Liver (tissue), 9 donors: Measurements from ENCODE around the gene SLC24A4. TPM values are rescaled to one million over a fixed set of nuclear protein-coding genes. Genes with fewer than 3 reads are reported as not detected.

Source experiments
- DNase-seq: peaks from one replicate; pipeline ENCODE4 v3.0.0-alpha.2; 2017; ENCODE audit warnings: low spot score
- H3K27ac ChIP-seq, 2 donors: one replicate each; pipeline ENCODE4 v1.7.0; 2013; ENCODE audit warnings: inconsistent platforms in 2 of 2, low read length in 2 of 2, control low read depth in 1 of 2, low read depth in 1 of 2, mild to moderate bottlenecking in 1 of 2
- H3K27me3 ChIP-seq, 4 donors: one replicate each; pipeline versions ENCODE4 v1.6.1 to v1.7.0; 2013; ENCODE audit warnings: low read length in 3 of 4, inconsistent platforms in 1 of 4, mild to moderate bottlenecking in 1 of 4, moderate library complexity in 1 of 4; ENCODE audit not compliant: control insufficient read depth in 4 of 4, insufficient read depth in 4 of 4
- H3K36me3 ChIP-seq, 4 donors: one replicate each; pipeline versions ENCODE4 v1.6.1 to v1.7.0; 2013; ENCODE audit warnings: low read length in 3 of 4, mild to moderate bottlenecking in 3 of 4, low read depth in 1 of 4, moderate library complexity in 1 of 4; ENCODE audit not compliant: control insufficient read depth in 4 of 4, insufficient read depth in 3 of 4
- H3K4me1 ChIP-seq, 4 donors: one replicate each; pipeline versions ENCODE4 v1.6.1 to v1.7.0; 2013; ENCODE audit warnings: low read length in 3 of 4, mild to moderate bottlenecking in 3 of 4, moderate library complexity in 1 of 4; ENCODE audit not compliant: control insufficient read depth in 4 of 4, insufficient read depth in 4 of 4
- H3K4me3 ChIP-seq, 3 donors: one replicate each; pipeline versions ENCODE4 v1.6.1 to v1.7.0; 2013; ENCODE audit warnings: low read length in 3 of 3, control low read depth in 1 of 3, low read depth in 1 of 3, mild to moderate bottlenecking in 1 of 3
- H3K9ac ChIP-seq, 2 donors: one replicate each; pipeline ENCODE4 v1.7.0; 2013; ENCODE audit warnings: low read length in 2 of 2, mild to moderate bottlenecking in 2 of 2, moderate library complexity in 2 of 2, control low read depth in 1 of 2, low read depth in 1 of 2
- H3K9me3 ChIP-seq, 4 donors: one replicate each; pipeline versions ENCODE4 v1.6.1 to v1.7.0; 2013; ENCODE audit warnings: low read length in 3 of 4; ENCODE audit not compliant: control insufficient read depth in 4 of 4
- FOXA1 ChIP-seq: IDR thresholded peaks from 2 replicates; pipeline ENCODE4 v1.6.1; 2016; ENCODE audit warnings: antibody characterized with exemption
- FOXA2 ChIP-seq: IDR thresholded peaks from 2 replicates; pipeline ENCODE4 v1.6.1; 2016; ENCODE audit warnings: antibody characterized with exemption
- GABPA ChIP-seq, 2 donors: IDR thresholded peaks in 1 of 2; conservative IDR thresholded peaks in 1 of 2; 2 replicates each; pipeline ENCODE4 v1.6.1; 2016; ENCODE audit warnings: antibody characterized with exemption in 2 of 2, mild to moderate bottlenecking in 1 of 2, moderate library complexity in 1 of 2
- HNF4A ChIP-seq, 2 donors: conservative IDR thresholded peaks; 2 replicates each; pipeline ENCODE4 v1.6.1; 2016; ENCODE audit warnings: antibody characterized with exemption in 2 of 2, mild to moderate bottlenecking in 2 of 2
- HNF4G ChIP-seq: IDR thresholded peaks from 2 replicates; pipeline ENCODE4 v1.6.1; 2016; ENCODE audit warnings: antibody characterized with exemption
- MAX ChIP-seq: IDR thresholded peaks from 2 replicates; pipeline ENCODE4 v1.6.1; 2016; ENCODE audit warnings: antibody characterized with exemption
- NR2F2 ChIP-seq: IDR thresholded peaks from 2 replicates; pipeline ENCODE4 v1.6.1; 2016; ENCODE audit warnings: antibody characterized with exemption
- RAD21 ChIP-seq, 2 donors: IDR thresholded peaks; 2 replicates each; pipeline ENCODE4 v1.6.1; 2016; ENCODE audit warnings: antibody characterized with exemption in 2 of 2, mild to moderate bottlenecking in 2 of 2
- SP1 ChIP-seq: IDR thresholded peaks from 2 replicates; pipeline ENCODE4 v1.6.1; 2018; ENCODE audit warnings: antibody characterized with exemption, mild to moderate bottlenecking
- TAF1 ChIP-seq: conservative IDR thresholded peaks from 2 replicates; pipeline ENCODE4 v1.6.1; 2016; ENCODE audit warnings: antibody characterized with exemption, mild to moderate bottlenecking
- YY1 ChIP-seq: IDR thresholded peaks from 2 replicates; pipeline ENCODE4 v1.6.1; 2016; ENCODE audit warnings: antibody characterized with exemption, mild to moderate bottlenecking
- WGBS: extraction: QIAGEN DNeasy Blood & Tissue Kit; methylation state at CpG from one replicate; pipeline ENCODE4 v1.1.7; 2013; 5-methylcytosine and 5-hydroxymethylcytosine counted together
- polyA plus RNA-seq, 2 donors: library from polyadenylated mRNA; stranded (reverse) in 1 of 2; unstranded in 1 of 2; fragments of 200-250 nt in 1 of 2; fragments of >200 nt in 1 of 2; fragmentation: Nextera tagmentation in 1 of 2; extraction: Ambion mirVana in 1 of 2; gene quantifications; one replicate each; pipeline versions ENCODE4 v1.2.1 to v1.2.3, GENCODE V29; 2013 to 2015
- total RNA-seq, 2 donors: library from RNA; depleted of rRNA; stranded (reverse); fragments of >200 nt; gene quantifications; one replicate each; pipeline ENCODE4 v1.2.3, GENCODE V29; 2014
- TF ChIP-seq, protein P1 (sequence below): fragments of 150-350 bp; IDR thresholded peaks from 2 replicates; pipeline ENCODE4 v1.5.1; 2017; ENCODE audit warnings: improper control_type of control experiment, low read depth, low read length; ENCODE audit not compliant: missing input control
- TF ChIP-seq, protein P2 (sequence below): IDR thresholded peaks from 2 replicates; pipeline ENCODE4 v1.6.1; 2016; ENCODE audit warnings: antibody characterized with exemption, mild to moderate bottlenecking
- TF ChIP-seq, protein P3 (sequence below): IDR thresholded peaks from 2 replicates; pipeline ENCODE4 v1.6.1; 2016; ENCODE audit warnings: antibody characterized with exemption
- TF ChIP-seq, protein P4 (sequence below): IDR thresholded peaks from 2 replicates; pipeline ENCODE4 v1.6.1; 2016; ENCODE audit warnings: antibody characterized with exemption
- donor health status: healthy.
- donor health status: healthy.
- donor health status: healthy.
- donor health status: healthy.
- donor health status: healthy.

Gene SLC24A4
- total and polyA plus RNA-seq, 4 donors, result 0.06 to 0.23 (median 0.12) TPM

- H3K27me3 ChIP-seq, result no peaks in the 10 kb centered on the region
- no peak overlapping the region for H3K27ac ChIP-seq
- no peaks in the 10 kb centered on the region for H3K36me3 ChIP-seq
- no peaks in the 10 kb centered on the region for H3K9me3 ChIP-seq
- H3K4me1 ChIP-seq, result no peaks in the 10 kb centered on the region
- DNase-seq, result no peak
- H3K9ac ChIP-seq, result no peak overlapping the region
- H3K4me3 ChIP-seq, result no peak overlapping the region
- 92% methylated on average over 6 of the region's 6 CpGs for WGBS
- TF ChIP-seq FOXA1, result no peak
Observed at GRCh38 chr14:92496191-92496857, 173.4 kb downstream of the SLC24A4 start.

GRCh38 chr14:92497391-92497790 lies 174.4 kb downstream of the SLC24A4 start:
- Histone ChIP-seq H3K27me3 (no peaks in the 10 kb centered on the region), H3K36me3 (no peaks in the 10 kb centered on the region), H3K27ac (no peak overlapping the region), H3K4me1 (no peaks in the 10 kb centered on the region), H3K9ac (no peak overlapping the region), H3K9me3 (no peaks in the 10 kb centered on the region), H3K4me3 (no peak overlapping the region)
- no peak for TF ChIP-seq GABPA (IDR thresholded peaks at IDR 0.05 in 1 of 2, conservative IDR thresholded peaks at IDR 0.05 in 1 of 2)
- TF ChIP-seq SP1, result no peak
- TF ChIP-seq YY1, result no peak
- TF ChIP-seq, protein P1, sequence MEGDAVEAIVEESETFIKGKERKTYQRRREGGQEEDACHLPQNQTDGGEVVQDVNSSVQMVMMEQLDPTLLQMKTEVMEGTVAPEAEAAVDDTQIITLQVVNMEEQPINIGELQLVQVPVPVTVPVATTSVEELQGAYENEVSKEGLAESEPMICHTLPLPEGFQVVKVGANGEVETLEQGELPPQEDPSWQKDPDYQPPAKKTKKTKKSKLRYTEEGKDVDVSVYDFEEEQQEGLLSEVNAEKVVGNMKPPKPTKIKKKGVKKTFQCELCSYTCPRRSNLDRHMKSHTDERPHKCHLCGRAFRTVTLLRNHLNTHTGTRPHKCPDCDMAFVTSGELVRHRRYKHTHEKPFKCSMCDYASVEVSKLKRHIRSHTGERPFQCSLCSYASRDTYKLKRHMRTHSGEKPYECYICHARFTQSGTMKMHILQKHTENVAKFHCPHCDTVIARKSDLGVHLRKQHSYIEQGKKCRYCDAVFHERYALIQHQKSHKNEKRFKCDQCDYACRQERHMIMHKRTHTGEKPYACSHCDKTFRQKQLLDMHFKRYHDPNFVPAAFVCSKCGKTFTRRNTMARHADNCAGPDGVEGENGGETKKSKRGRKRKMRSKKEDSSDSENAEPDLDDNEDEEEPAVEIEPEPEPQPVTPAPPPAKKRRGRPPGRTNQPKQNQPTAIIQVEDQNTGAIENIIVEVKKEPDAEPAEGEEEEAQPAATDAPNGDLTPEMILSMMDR, result no peak
- TF ChIP-seq, protein P2, sequence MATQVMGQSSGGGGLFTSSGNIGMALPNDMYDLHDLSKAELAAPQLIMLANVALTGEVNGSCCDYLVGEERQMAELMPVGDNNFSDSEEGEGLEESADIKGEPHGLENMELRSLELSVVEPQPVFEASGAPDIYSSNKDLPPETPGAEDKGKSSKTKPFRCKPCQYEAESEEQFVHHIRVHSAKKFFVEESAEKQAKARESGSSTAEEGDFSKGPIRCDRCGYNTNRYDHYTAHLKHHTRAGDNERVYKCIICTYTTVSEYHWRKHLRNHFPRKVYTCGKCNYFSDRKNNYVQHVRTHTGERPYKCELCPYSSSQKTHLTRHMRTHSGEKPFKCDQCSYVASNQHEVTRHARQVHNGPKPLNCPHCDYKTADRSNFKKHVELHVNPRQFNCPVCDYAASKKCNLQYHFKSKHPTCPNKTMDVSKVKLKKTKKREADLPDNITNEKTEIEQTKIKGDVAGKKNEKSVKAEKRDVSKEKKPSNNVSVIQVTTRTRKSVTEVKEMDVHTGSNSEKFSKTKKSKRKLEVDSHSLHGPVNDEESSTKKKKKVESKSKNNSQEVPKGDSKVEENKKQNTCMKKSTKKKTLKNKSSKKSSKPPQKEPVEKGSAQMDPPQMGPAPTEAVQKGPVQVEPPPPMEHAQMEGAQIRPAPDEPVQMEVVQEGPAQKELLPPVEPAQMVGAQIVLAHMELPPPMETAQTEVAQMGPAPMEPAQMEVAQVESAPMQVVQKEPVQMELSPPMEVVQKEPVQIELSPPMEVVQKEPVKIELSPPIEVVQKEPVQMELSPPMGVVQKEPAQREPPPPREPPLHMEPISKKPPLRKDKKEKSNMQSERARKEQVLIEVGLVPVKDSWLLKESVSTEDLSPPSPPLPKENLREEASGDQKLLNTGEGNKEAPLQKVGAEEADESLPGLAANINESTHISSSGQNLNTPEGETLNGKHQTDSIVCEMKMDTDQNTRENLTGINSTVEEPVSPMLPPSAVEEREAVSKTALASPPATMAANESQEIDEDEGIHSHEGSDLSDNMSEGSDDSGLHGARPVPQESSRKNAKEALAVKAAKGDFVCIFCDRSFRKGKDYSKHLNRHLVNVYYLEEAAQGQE, result no peak
- no peak for TF ChIP-seq RAD21 (IDR thresholded peaks at IDR 0.05)
- no peak for TF ChIP-seq HNF4G
- no peak for TF ChIP-seq NR2F2
- DNase-seq, result no peak
- 91% methylated on average over 8 of the region's 8 CpGs for WGBS

GRCh38 chr14:92499234-92499633 lies 176.3 kb downstream of the SLC24A4 start:
- H3K27ac ChIP-seq, result no peak overlapping the region
- DNase-seq, result no peak
- H3K36me3 ChIP-seq, result no peaks in the 10 kb centered on the region
- no peaks in the 10 kb centered on the region for H3K9me3 ChIP-seq
- no peak overlapping the region for H3K9ac ChIP-seq
- H3K4me1 ChIP-seq, result peaks cover 0 to 5% (median 0%) of the 10 kb centered on the region in 4 donors
- no peaks in the 10 kb centered on the region for H3K27me3 ChIP-seq
- no peak overlapping the region for H3K4me3 ChIP-seq
- WGBS, result 94% methylated on average over 3 of the region's 3 CpGs
- TF ChIP-seq, protein P3, sequence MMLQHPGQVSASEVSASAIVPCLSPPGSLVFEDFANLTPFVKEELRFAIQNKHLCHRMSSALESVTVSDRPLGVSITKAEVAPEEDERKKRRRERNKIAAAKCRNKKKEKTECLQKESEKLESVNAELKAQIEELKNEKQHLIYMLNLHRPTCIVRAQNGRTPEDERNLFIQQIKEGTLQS, result no peak
- no peak for TF ChIP-seq MAX
- TF ChIP-seq, protein P2, result no peak
- TF ChIP-seq, protein P4, sequence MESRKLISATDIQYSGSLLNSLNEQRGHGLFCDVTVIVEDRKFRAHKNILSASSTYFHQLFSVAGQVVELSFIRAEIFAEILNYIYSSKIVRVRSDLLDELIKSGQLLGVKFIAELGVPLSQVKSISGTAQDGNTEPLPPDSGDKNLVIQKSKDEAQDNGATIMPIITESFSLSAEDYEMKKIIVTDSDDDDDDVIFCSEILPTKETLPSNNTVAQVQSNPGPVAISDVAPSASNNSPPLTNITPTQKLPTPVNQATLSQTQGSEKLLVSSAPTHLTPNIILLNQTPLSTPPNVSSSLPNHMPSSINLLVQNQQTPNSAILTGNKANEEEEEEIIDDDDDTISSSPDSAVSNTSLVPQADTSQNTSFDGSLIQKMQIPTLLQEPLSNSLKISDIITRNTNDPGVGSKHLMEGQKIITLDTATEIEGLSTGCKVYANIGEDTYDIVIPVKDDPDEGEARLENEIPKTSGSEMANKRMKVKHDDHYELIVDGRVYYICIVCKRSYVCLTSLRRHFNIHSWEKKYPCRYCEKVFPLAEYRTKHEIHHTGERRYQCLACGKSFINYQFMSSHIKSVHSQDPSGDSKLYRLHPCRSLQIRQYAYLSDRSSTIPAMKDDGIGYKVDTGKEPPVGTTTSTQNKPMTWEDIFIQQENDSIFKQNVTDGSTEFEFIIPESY, result no peak
- no peak for TF ChIP-seq SP1
- no peak for TF ChIP-seq YY1
- no peak for TF ChIP-seq NR2F2
- no peak for TF ChIP-seq TAF1
- TF ChIP-seq HNF4A (conservative IDR thresholded peaks at IDR 0.05), result no peak
- no peak for TF ChIP-seq HNF4G
- TF ChIP-seq GABPA (IDR thresholded peaks at IDR 0.05 in 1 of 2, conservative IDR thresholded peaks at IDR 0.05 in 1 of 2), result no peak
- TF ChIP-seq RAD21 (IDR thresholded peaks at IDR 0.05), result no peak
- TF ChIP-seq FOXA2, result no peak
